Stomach (tissue), 9 donors: ENCODE data around the gene HLA-DPB1. TPM values are rescaled to one million over a fixed set of nuclear protein-coding genes. Genes with fewer than 3 reads are reported as not detected.

Source experiments
- DNase-seq, 2 donors: peaks; one replicate each; pipeline versions ENCODE4 v3.0.0 to v3.0.0-alpha.2; 2013 to 2019
- H3K27ac ChIP-seq, 5 donors: fragments of 200-600 bp in 4 of 5; sonication (generic) in 4 of 5; one replicate each; pipeline ENCODE4 v1.5.1; 2013 to 2019; ENCODE audit warnings: mild to moderate bottlenecking in 1 of 5, moderate library complexity in 1 of 5
- H3K27me3 ChIP-seq, 3 donors: fragments of 200-600 bp; sonication (generic); one replicate each; pipeline ENCODE4 v1.5.1; 2017 to 2019; ENCODE audit warnings: mixed run types in 1 of 3
- H3K36me3 ChIP-seq, 4 donors: fragments of 200-600 bp; sonication (generic); 1 replicate in 3 of 4; 2 replicates in 1 of 4; pipeline ENCODE4 v1.5.1; 2016 to 2019
- H3K4me1 ChIP-seq, 4 donors: fragments of 200-600 bp; sonication (generic); one replicate each; pipeline ENCODE4 v1.5.1; 2016 to 2019
- H3K4me3 ChIP-seq, 4 donors: fragments of 200-600 bp; sonication (generic) in 3 of 4; one replicate each; pipeline ENCODE4 v1.5.1; 2016 to 2019; ENCODE audit warnings: mild to moderate bottlenecking in 1 of 4
- H3K9me3 ChIP-seq, 4 donors: fragments of 200-600 bp; sonication (generic); one replicate each; pipeline ENCODE4 v1.5.1; 2016 to 2019
- EP300 ChIP-seq: sonication (generic); formaldehyde crosslinking; IDR thresholded peaks from one replicate; pipeline ENCODE4 v1.6.1; 2017; ENCODE audit warnings: antibody characterized with exemption
- POLR2A ChIP-seq, 4 donors: fragments of 450-650 bp; IDR thresholded peaks; one replicate each; pipeline ENCODE4 v1.6.1; 2016; ENCODE audit warnings: antibody characterized with exemption in 4 of 4, control low read depth in 2 of 4, mild to moderate bottlenecking in 1 of 4, moderate library complexity in 1 of 4
- POLR2AphosphoS5 ChIP-seq, 3 donors: sonication (generic); formaldehyde crosslinking; IDR thresholded peaks; one replicate each; pipeline ENCODE4 v1.6.1; 2016; ENCODE audit warnings: antibody characterized with exemption in 3 of 3
- WGBS, 5 donors: extraction: QIAGEN DNeasy Blood & Tissue Kit in 3 of 5; methylation state at CpG; one replicate each; pipeline versions ENCODE4 v1.1.5 to v1.1.7; 2013 to 2018; 5-methylcytosine and 5-hydroxymethylcytosine counted together
- intact Hi-C: fragments of 100-400 bp; cut with DNase I; formaldehyde crosslinking; loops from one replicate; pipeline ENCODE4 v1.15.1; 2023; ENCODE audit warnings: low total_unique reads
- polyA plus RNA-seq, 3 donors: library from polyadenylated mRNA; stranded (reverse); fragments of 200-250 nt; gene quantifications; one replicate each; pipeline ENCODE4 v1.2.3, GENCODE V29; 2013
- total RNA-seq, 5 donors: library from RNA; depleted of rRNA; stranded (reverse); fragments of >200 nt; gene quantifications; one replicate each; pipeline versions ENCODE4 v1.1.0 to v1.2.3, GENCODE V29; 2014 to 2016
- TF ChIP-seq, protein P1 (sequence below), 7 experiments: fragments of 450-650 bp in 4 of 7; fragments of 200-600 bp in 3 of 7; sonication (generic) in 3 of 7; IDR thresholded peaks; one replicate each; pipeline ENCODE4 v1.5.1; 2016 to 2019; ENCODE audit warnings: antibody characterized with exemption in 7 of 7, control low read depth in 2 of 7, mild to moderate bottlenecking in 1 of 7
- donor health status: healthy with polysubstance abuse.
- donor health status: Bipolar disorder and iron deficiency.
- donor health status: healthy.

The HLA-DPB1 gene
- total and polyA plus RNA-seq, 8 donors = 10.7 to 62.2 (median 46.6) TPM; not detected in 1

DNA sequence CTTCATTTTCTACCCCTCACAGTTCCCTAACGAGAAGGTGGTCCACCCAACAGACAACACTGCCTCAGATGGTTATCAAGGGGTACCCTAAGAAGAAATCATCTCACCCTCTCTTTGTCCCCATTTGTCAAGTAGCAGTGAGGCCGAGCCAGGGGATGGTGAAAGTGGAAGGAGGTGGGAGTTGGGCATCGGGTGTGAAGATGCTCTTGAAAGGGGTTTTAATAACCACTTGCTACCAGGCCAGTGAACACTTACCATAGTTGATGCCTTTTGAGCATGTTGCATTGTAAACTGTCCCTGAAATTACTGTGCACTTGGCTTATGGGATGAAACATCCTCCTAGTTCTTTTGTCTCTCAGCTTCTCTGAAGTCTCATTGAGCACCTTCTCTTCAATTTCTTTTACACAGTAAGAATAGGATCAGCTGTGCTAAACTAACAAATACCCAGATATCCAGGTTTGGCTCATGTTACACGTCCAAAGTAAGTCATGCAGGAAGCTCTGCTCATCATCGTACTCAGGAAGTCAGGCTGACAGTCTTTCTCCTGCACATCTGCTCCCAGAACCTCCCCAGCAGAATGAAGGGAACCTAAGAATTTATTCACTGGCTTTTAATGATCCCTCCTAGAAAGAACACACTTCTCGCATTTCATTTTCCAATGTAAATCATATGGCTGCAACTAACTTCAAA, 13.3 kb downstream of the HLA-DPB1 start:
- Histone ChIP-seq H3K27me3 (peaks cover 0 to 13% (median 0%) of the 10 kb centered on the region in 3 donors), H3K4me1 (no peaks in the 10 kb centered on the region), H3K9me3 (no peaks in the 10 kb centered on the region), H3K27ac (no peak overlapping the region), H3K4me3 (no peak overlapping the region), H3K36me3 (peaks cover 6 to 41% (median 30%) of the 10 kb centered on the region in 4 donors)
- no peak for DNase-seq
- WGBS, 5 donors = 47 to 58% (median 53%) methylated on average over 5 to 6 of the region's 6 CpGs
- TF ChIP-seq EP300 = no peak
- no peak for TF ChIP-seq POLR2AphosphoS5 (IDR thresholded peaks at IDR 0.05)
- TF ChIP-seq POLR2A (IDR thresholded peaks at IDR 0.05) = no peak
- TF ChIP-seq, protein P1, sequence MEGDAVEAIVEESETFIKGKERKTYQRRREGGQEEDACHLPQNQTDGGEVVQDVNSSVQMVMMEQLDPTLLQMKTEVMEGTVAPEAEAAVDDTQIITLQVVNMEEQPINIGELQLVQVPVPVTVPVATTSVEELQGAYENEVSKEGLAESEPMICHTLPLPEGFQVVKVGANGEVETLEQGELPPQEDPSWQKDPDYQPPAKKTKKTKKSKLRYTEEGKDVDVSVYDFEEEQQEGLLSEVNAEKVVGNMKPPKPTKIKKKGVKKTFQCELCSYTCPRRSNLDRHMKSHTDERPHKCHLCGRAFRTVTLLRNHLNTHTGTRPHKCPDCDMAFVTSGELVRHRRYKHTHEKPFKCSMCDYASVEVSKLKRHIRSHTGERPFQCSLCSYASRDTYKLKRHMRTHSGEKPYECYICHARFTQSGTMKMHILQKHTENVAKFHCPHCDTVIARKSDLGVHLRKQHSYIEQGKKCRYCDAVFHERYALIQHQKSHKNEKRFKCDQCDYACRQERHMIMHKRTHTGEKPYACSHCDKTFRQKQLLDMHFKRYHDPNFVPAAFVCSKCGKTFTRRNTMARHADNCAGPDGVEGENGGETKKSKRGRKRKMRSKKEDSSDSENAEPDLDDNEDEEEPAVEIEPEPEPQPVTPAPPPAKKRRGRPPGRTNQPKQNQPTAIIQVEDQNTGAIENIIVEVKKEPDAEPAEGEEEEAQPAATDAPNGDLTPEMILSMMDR (IDR thresholded peaks at IDR 0.05) = no peak
- intact Hi-C loops = no loop called here

DNA sequence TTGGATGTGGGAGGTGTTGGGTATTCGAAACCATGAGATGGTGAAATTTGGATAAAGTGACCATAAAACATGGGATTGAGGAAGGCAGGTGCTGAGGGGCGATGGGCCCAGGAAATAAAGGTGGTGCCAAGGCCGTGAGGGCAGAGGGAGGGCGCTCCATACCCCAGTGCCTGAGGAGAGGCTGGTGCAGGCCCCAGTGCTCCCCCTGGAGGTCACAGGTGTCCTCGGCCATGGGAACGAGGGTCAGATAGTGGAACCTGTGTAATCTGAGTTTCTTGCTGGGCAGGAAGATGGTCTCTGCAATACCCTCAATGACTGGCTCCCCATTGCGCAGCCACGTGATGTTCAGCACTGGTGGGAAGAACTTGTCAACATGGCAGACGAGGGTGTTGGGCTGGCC, 16.2 kb downstream of the HLA-DPB1 start:
- WGBS, 5 donors = 24 to 43% (median 35%) methylated on average over 5 to 9 of the region's 9 CpGs
- no peaks in the 10 kb centered on the region for H3K4me1 ChIP-seq
- no peak overlapping the region for H3K4me3 ChIP-seq
- intact Hi-C loops = no loop called here
- peaks cover 0 to 30% (median 0%) of the 10 kb centered on the region in 3 donors for H3K27me3 ChIP-seq
- no peak overlapping the region for H3K27ac ChIP-seq
- TF ChIP-seq, protein P1 (IDR thresholded peaks at IDR 0.05) = peak in 4 of 7 experiments; percentile 32 to 64 (median 44)
- TF ChIP-seq EP300 = no peak
- H3K9me3 ChIP-seq = no peaks in the 10 kb centered on the region
- peak in 1 of 2 donors; percentile 69 for DNase-seq
- peaks cover 0 to 13% (median 10%) of the 10 kb centered on the region in 4 donors for H3K36me3 ChIP-seq

DNA sequence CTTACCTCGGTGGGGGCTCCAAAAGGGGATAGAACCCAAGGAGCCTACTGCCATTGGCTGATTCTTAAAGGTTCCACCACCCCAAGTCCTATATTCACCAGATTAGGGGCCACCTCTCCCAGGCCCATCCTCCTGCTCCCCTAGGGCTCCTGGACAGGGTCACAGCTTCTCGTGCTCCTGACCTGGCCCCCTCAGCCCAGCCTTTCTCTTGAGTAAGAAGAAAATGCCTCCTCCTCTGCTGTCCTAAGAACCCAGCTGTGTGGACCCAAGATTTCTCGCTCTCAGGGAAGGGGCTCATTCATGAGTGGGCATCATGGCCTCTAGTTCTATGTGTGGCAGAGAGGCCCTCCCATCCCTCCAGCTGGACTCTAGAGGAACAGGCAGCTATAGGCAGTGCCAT, 16.6 kb downstream of the HLA-DPB1 start:
- intact Hi-C loops = no loop called here
- 91 to 97% (median 95%) methylated on average over 3 of the region's 3 CpGs for WGBS, 5 donors
- Histone ChIP-seq H3K27ac (no peak overlapping the region), H3K27me3 (peaks cover 0 to 30% (median 0%) of the 10 kb centered on the region in 3 donors), H3K36me3 (peaks cover 0 to 9% (median 6%) of the 10 kb centered on the region in 4 donors), H3K4me3 (no peak overlapping the region), H3K4me1 (no peaks in the 10 kb centered on the region), H3K9me3 (no peaks in the 10 kb centered on the region)
- TF ChIP-seq, protein P1 (IDR thresholded peaks at IDR 0.05) = no peak
- TF ChIP-seq POLR2AphosphoS5 (IDR thresholded peaks at IDR 0.05) (no peak), POLR2A (IDR thresholded peaks at IDR 0.05) (no peak), EP300 (no peak)
- DNase-seq = no peak

DNA sequence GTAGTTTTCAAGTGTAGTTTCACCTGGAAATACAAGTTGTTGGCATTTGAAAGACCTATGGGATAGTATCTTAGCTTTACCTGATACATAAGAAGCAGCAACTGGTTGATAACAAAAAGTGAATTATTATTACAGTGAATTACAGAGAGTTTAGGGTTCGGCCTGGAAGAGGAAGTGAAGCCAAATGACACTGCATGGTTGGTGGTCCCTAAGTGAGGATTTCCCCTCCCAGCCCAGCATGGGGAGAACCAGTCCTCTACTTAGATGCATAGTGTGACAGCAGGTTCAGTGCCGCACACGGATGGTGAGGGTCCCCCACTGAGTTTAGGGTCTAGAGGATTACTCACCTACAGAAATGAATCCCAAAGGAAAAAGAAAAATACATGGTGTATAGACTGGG, 18.1 kb downstream of the HLA-DPB1 start:
- TF ChIP-seq POLR2A (IDR thresholded peaks at IDR 0.05) (no peak), EP300 (no peak), POLR2AphosphoS5 (IDR thresholded peaks at IDR 0.05) (no peak)
- TF ChIP-seq, protein P1 (IDR thresholded peaks at IDR 0.05) = no peak
- H3K27ac ChIP-seq = no peak overlapping the region
- DNase-seq = no peak
- WGBS, 5 donors = 60 to 90% (median 83%) methylated on average over 3 of the region's 3 CpGs
- H3K4me3 ChIP-seq = no peak overlapping the region
- no peaks in the 10 kb centered on the region for H3K4me1 ChIP-seq
- H3K27me3 ChIP-seq = peaks cover 0 to 30% (median 0%) of the 10 kb centered on the region in 3 donors
- H3K9me3 ChIP-seq = peaks cover 0 to 10% (median 4%) of the 10 kb centered on the region in 4 donors
- intact Hi-C loops = no loop called here
- H3K36me3 ChIP-seq = no peaks in the 10 kb centered on the region
